Smooth muscle cell (in vitro differentiated cells): ENCODE results near the gene LAT. TPM values are rescaled to one million over a fixed set of nuclear protein-coding genes. Genes with fewer than 3 reads are reported as not detected.

Experiments
- DNase-seq: peaks from one replicate; lab custom pipeline; 2025; ENCODE audit not compliant: unreplicated experiment; lab: John Stamatoyannopoulos, UW
- H2AFZ ChIP-seq: fragments of 200-600 bp; sonication (generic); 2 replicates; pipeline ENCODE4 v1.6.0; 2016; ENCODE audit warnings: antibody characterized with exemption, low read depth, mild to moderate bottlenecking
- H3F3A ChIP-seq: fragments of 200-600 bp; sonication (generic); 2 replicates; pipeline ENCODE4 v1.6.0; 2017; ENCODE audit warnings: antibody characterized with exemption, low read depth
- H3K27ac ChIP-seq: fragments of 200-600 bp; sonication (generic); 2 replicates; pipeline ENCODE4 v1.5.1; 2016; ENCODE audit warnings: low read depth, mild to moderate bottlenecking
- H3K27me3 ChIP-seq: fragments of 200-600 bp; sonication (generic); 2 replicates; pipeline ENCODE4 v1.6.1; 2016; ENCODE audit warnings: low read depth, mild to moderate bottlenecking
- H3K36me3 ChIP-seq: fragments of 200-600 bp; sonication (generic); 2 replicates; pipeline ENCODE4 v1.5.1; 2016; ENCODE audit warnings: low read depth
- H3K4me1 ChIP-seq: fragments of 200-600 bp; sonication (generic); 2 replicates; pipeline ENCODE4 v1.5.1; 2016; ENCODE audit warnings: low read depth
- H3K4me2 ChIP-seq: fragments of 200-600 bp; sonication (generic); 2 replicates; pipeline ENCODE4 v1.6.0; 2016; ENCODE audit warnings: mild to moderate bottlenecking
- H3K4me3 ChIP-seq: fragments of 200-600 bp; sonication (generic); 2 replicates; pipeline ENCODE4 v1.5.1; 2016; ENCODE audit warnings: mild to moderate bottlenecking
- H3K79me2 ChIP-seq: fragments of 200-600 bp; sonication (generic); 2 replicates; pipeline ENCODE4 v1.6.0; 2016; ENCODE audit warnings: low read depth, mild to moderate bottlenecking
- H3K9ac ChIP-seq: fragments of 200-600 bp; sonication (generic); 2 replicates; pipeline ENCODE4 v1.6.0; 2016; ENCODE audit warnings: low read depth
- H3K9me3 ChIP-seq: fragments of 200-600 bp; sonication (generic); replicated peaks from 2 replicates; pipeline ENCODE4 v1.5.1; 2016; ENCODE audit warnings: low read depth
- H4K20me1 ChIP-seq: fragments of 200-600 bp; sonication (generic); 2 replicates; pipeline ENCODE4 v1.6.0; 2016; ENCODE audit warnings: low read depth
- CTCF ChIP-seq: fragments of 200-600 bp; sonication (generic); IDR thresholded peaks from 2 replicates; pipeline ENCODE4 v1.5.1; 2017; ENCODE audit warnings: borderline replicate concordance, mild to moderate bottlenecking, antibody characterized with exemption; ENCODE audit not compliant: insufficient read depth, poor library complexity, severe bottlenecking
- WGBS: methylation state at CpG from one replicate; pipeline ENCODE4 v1.1.7; 2016; ENCODE audit warnings: low lambda C conversion rate; 5-methylcytosine and 5-hydroxymethylcytosine counted together
- polyA plus RNA-seq: library from polyadenylated mRNA; unstranded; fragments of >200 nt; fragmentation: Nextera tagmentation; extraction: Ambion mirVana; gene quantifications from 2 replicates; pipeline ENCODE4 v1.2.1, GENCODE V29; 2016
- total RNA-seq: library from RNA; depleted of rRNA; stranded (reverse); fragments of >200 nt; gene quantifications from 2 replicates; pipeline ENCODE4 v1.2.3, GENCODE V29; 2014

Gene LAT
- total and polyA plus RNA-seq, 2 experiments from 2014 or later: 3.5 to 8.2 TPM

- H3K79me2 ChIP-seq: no peaks in the 10 kb centered on the region
- H3K4me2 ChIP-seq: no peak overlapping the region
- H3K9me3 ChIP-seq: no peaks in the 10 kb centered on the region
- H3K27ac ChIP-seq: no peak overlapping the region
- no peaks in the 10 kb centered on the region for H3F3A ChIP-seq
- no peaks in the 10 kb centered on the region for H3K27me3 ChIP-seq
- no peak for TF ChIP-seq CTCF
- peaks cover 9% of the 10 kb centered on the region for H3K4me1 ChIP-seq
- 97% methylated on average over 4 of the region's 4 CpGs for WGBS
- H3K36me3 ChIP-seq: no peaks in the 10 kb centered on the region
- H3K9ac ChIP-seq: no peak overlapping the region
- H4K20me1 ChIP-seq: no peaks in the 10 kb centered on the region
- no peak overlapping the region for H3K4me3 ChIP-seq
- no peak overlapping the region for H2AFZ ChIP-seq
- DNase-seq: no peak
Measured at GRCh38 chr16:29025735-29026134, 40.9 kb downstream of the LAT start.

GRCh38 chr16:29028457-29029167 is 43.8 kb downstream of the LAT start:
- H3K4me1 ChIP-seq: peaks cover 9% of the 10 kb centered on the region
- no peaks in the 10 kb centered on the region for H4K20me1 ChIP-seq
- H2AFZ ChIP-seq: peak overlapping the region; percentile 60
- no peaks in the 10 kb centered on the region for H3K79me2 ChIP-seq
- no peak for TF ChIP-seq CTCF
- H3K9me3 ChIP-seq: no peaks in the 10 kb centered on the region
- peak overlapping the region; percentile 79 for H3K4me2 ChIP-seq
- no peaks in the 10 kb centered on the region for H3K27me3 ChIP-seq
- no peak overlapping the region for H3K9ac ChIP-seq
- WGBS: 76% methylated on average over 7 of the region's 7 CpGs
- no peaks in the 10 kb centered on the region for H3F3A ChIP-seq
- DNase-seq: no peak
- H3K36me3 ChIP-seq: no peaks in the 10 kb centered on the region
- H3K4me3 ChIP-seq: no peak overlapping the region
- H3K27ac ChIP-seq: peak overlapping the region; percentile 55

- H3K4me1 ChIP-seq: peaks cover 9% of the 10 kb centered on the region
- WGBS: 34% methylated on average over 16 of the region's 16 CpGs
- H3K79me2 ChIP-seq: no peaks in the 10 kb centered on the region
- no peaks in the 10 kb centered on the region for H4K20me1 ChIP-seq
- peak overlapping the region; percentile 79 for H3K4me2 ChIP-seq
- no peaks in the 10 kb centered on the region for H3K27me3 ChIP-seq
- H3K9ac ChIP-seq: no peak overlapping the region
- peak overlapping the region; percentile 55 for H3K27ac ChIP-seq
- H3K9me3 ChIP-seq: no peaks in the 10 kb centered on the region
- TF ChIP-seq CTCF: no peak
- H3F3A ChIP-seq: no peaks in the 10 kb centered on the region
- DNase-seq: peak; percentile 37
- H3K4me3 ChIP-seq: no peak overlapping the region
- peak overlapping the region; percentile 60 for H2AFZ ChIP-seq
- no peaks in the 10 kb centered on the region for H3K36me3 ChIP-seq
Measured at GRCh38 chr16:29029168-29029994, 44.5 kb downstream of the LAT start.
